Measurements from ENCODE around the gene DYNC1LI1. TPM values are rescaled to one million over a fixed set of nuclear protein-coding genes. Genes with fewer than 3 reads are reported as not detected.

DYNC1LI1 gene
- 39.7 and 47.4 TPM in 2 replicates for total RNA-seq

DNA sequence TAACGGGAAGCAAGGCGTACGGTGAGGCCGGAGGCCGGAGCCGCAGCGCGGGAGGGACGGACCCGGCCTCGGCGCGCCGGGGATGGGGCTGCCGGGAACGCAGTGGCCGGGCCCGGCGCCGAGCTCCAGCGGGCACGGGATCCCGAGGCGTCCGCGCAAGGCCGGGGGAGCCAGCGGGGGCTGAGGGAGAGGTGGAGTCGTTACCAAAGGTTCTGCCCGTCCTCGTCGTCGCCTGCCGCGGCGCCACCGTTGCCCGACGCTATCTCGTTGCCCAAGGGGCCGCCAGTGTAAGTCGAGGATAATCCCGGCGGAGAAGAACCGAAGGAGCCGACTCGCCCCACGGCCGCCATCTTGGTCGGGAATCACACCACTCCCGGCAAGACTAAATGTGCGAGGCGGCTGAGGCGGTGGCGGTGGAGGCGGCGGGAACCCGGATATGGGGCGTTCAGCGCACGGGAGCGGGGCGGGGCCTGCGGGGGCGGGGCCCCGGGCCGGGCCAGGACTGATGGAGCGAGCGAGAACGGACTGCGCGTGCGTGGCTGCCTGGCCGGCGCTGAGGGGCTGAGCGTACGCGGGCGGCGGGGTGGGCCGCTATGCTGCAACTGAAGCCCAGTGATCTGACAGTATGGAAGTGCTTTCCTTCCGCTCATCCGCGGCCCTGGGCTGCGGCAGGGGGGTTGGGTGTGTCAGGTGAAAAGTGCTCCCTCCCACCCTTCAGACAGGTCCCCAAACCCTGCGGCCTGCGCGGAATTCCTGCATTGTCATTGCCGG, at the start of gene DYNC1LI1:
Gene DYNC1LI1 (minus strand): TSS at position 438 of the 771 bp plus-strand sequence. CDS start 88 bp downstream, at position 350.

DNA sequence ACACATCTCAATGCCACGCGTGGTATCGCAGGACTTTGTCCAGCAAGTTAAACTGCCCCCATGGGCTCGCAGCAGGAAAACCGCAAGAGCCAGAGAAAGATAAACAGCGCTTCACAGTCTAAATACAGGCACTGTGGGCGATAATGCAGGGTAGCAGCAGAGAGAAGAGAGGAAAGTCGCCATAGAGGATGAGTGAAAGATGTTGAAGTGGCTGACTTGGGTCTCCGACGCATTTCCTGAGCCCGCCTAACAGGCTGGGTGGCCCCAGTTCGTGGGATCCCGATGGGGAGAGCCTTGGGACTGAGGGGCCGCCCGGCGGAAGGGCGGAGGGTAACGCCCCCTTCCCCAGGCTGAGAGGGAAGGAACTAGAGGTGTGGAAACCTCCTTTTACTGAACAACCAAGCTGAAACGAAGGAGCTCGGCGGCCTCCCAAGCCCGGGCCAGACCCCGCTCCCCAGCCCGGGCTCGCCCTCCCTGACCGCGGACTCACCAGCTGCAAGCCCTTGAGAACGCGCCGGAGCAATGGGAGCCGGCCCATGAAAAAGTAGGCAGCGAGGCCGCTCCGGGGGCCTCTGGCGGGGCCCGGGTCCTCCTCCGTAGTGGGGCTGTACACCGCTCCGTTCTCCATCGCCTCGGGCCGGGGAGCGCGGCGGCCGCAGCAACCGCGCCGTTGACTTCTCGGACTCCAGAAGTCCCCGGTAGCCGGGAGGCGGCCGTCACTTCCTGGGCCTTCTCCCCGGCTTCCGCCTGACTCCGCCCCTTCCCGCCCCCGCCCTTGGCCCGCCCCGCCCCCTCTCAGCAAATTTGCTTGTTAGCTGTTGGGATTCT, 68.3 kb downstream of the DYNC1LI1 start, which contains the start of gene CMTM6:
Gene CMTM6 (minus strand): TSS at position 735 of the 828 bp plus-strand sequence. CDS start 107 bp downstream, at position 628.

Other genes starting within 250 kb of the DYNC1LI1 start
- gene CMTM7, start 179.0 kb downstream of the DYNC1LI1 start, total RNA-seq, result 7.6 and 10.5 TPM in 2 replicates
- 164 and 200 TPM in 2 replicates for gene CMTM6, start 68.0 kb downstream of the DYNC1LI1 start, total RNA-seq
- gene CNOT10, start 114.3 kb upstream of the DYNC1LI1 start, total RNA-seq, result 23.4 and 23.6 TPM in 2 replicates
- not detected in 2 replicates for gene TRIM71, start 247.1 kb upstream of the DYNC1LI1 start, total RNA-seq

Measured in regular cardiac myocyte (primary cell).